Left ventricle myocardium inferior (tissue), 1 donor: ENCODE data around the gene NCF4. TPM values are rescaled to one million over a fixed set of nuclear protein-coding genes. Genes with fewer than 3 reads are reported as not detected.

Experiments
- DNase-seq: peaks from one replicate; pipeline ENCODE4 v3.0.0-alpha.2; 2020
- H3K27ac ChIP-seq: fragments of 200-600 bp; replicated peaks from 2 replicates; pipeline ENCODE4 v1.8.0; 2021
- H3K27me3 ChIP-seq: fragments of 200-600 bp; 2 replicates; pipeline ENCODE4 v1.8.0; 2021; ENCODE audit warnings: low read depth
- H3K36me3 ChIP-seq: fragments of 200-600 bp; 2 replicates; pipeline ENCODE4 v1.8.0; 2021
- H3K4me1 ChIP-seq: fragments of 200-600 bp; 2 replicates; pipeline ENCODE4 v1.8.0; 2021
- H3K4me3 ChIP-seq: fragments of 200-600 bp; 2 replicates; pipeline ENCODE4 v1.8.0; 2021; ENCODE audit warnings: mild to moderate bottlenecking, moderate library complexity
- H3K9me3 ChIP-seq: fragments of 200-600 bp; replicated peaks from 2 replicates; pipeline ENCODE4 v1.8.0; 2021
- CTCF ChIP-seq: fragments of 200-600 bp; IDR thresholded peaks from 2 replicates; pipeline ENCODE4 v1.8.0; 2021; ENCODE audit warnings: antibody characterized with exemption, mild to moderate bottlenecking, borderline replicate concordance
- intact Hi-C: fragments of 100-400 bp; cut with micrococcal nuclease; formaldehyde crosslinking; loops from one replicate; pipeline ENCODE4 v1.11.0; 2022
- total RNA-seq: library from RNA; stranded (reverse); fragmentation: NEBNext Ultra II Directional; extraction: Animal tissue kit (Norgen Biotek cat#: 25700); gene quantifications from one replicate; pipeline ENCODE4 v1.2.1, GENCODE V29; 2021
- donor health status: DM: no; HTN: yes; CAD: no; lungs with severe emphysema.

Gene NCF4
- total RNA-seq, 1 donor from 2014 or later: 5.5 TPM

- no peaks in the 10 kb centered on the region for H3K9me3 ChIP-seq
- no peaks in the 10 kb centered on the region for H3K36me3 ChIP-seq
- H3K4me1 ChIP-seq: no peaks in the 10 kb centered on the region
- no peak for TF ChIP-seq CTCF
- DNase-seq: no peak
- intact Hi-C loops: no loop called here
- H3K27ac ChIP-seq: no peak overlapping the region
- no peak overlapping the region for H3K4me3 ChIP-seq
- peaks cover 81% of the 10 kb centered on the region for H3K27me3 ChIP-seq
Measured at GRCh38 chr22:36830601-36831000, 30.2 kb upstream of the NCF4 start.

- H3K27me3 ChIP-seq: peaks cover 81% of the 10 kb centered on the region
- no peak overlapping the region for H3K4me3 ChIP-seq
- intact Hi-C loops: no loop called here
- no peaks in the 10 kb centered on the region for H3K36me3 ChIP-seq
- H3K9me3 ChIP-seq: no peaks in the 10 kb centered on the region
- no peak overlapping the region for H3K27ac ChIP-seq
- no peak for DNase-seq
- H3K4me1 ChIP-seq: no peaks in the 10 kb centered on the region
- TF ChIP-seq CTCF: no peak
Measured at GRCh38 chr22:36831206-36831605, 29.6 kb upstream of the NCF4 start.

DNA sequence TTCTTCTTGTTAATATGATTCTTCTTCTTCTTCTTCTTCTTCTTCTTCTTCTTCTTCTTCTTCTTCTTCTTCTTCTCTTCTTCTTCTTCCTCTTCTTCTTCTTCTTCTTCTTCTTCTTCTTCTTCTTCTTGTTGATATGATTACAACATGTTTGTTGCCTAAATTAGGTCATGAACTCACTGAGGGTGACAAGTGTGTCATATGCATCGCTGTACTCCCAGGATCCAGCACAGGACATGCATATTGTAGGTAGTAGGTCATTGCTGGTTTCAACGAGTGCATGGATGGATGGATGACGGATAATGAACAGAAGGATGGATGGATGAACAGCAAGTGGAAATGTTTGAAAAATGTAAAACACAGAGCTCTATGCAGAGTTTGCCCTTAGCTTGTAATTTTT lies 29.1 kb upstream of the NCF4 start:
- no peak for DNase-seq
- H3K9me3 ChIP-seq: no peaks in the 10 kb centered on the region
- H3K36me3 ChIP-seq: no peaks in the 10 kb centered on the region
- no peaks in the 10 kb centered on the region for H3K4me1 ChIP-seq
- H3K27me3 ChIP-seq: peaks cover 81% of the 10 kb centered on the region
- intact Hi-C loops: no loop called here
- TF ChIP-seq CTCF: no peak
- no peak overlapping the region for H3K4me3 ChIP-seq
- no peak overlapping the region for H3K27ac ChIP-seq

- no peak for TF ChIP-seq CTCF
- no peaks in the 10 kb centered on the region for H3K4me1 ChIP-seq
- H3K27ac ChIP-seq: no peak overlapping the region
- H3K9me3 ChIP-seq: no peaks in the 10 kb centered on the region
- no peak overlapping the region for H3K4me3 ChIP-seq
- peaks cover 76% of the 10 kb centered on the region for H3K27me3 ChIP-seq
- intact Hi-C loops: no loop called here
- H3K36me3 ChIP-seq: no peaks in the 10 kb centered on the region
- no peak for DNase-seq
Measured at GRCh38 chr22:36833073-36833472, 27.7 kb upstream of the NCF4 start.

GRCh38 chr22:36835903-36836302 lies 24.9 kb upstream of the NCF4 start:
- no peak overlapping the region for H3K27ac ChIP-seq
- no peak for TF ChIP-seq CTCF
- H3K36me3 ChIP-seq: no peaks in the 10 kb centered on the region
- no peaks in the 10 kb centered on the region for H3K4me1 ChIP-seq
- intact Hi-C loops: no loop called here
- DNase-seq: no peak
- H3K4me3 ChIP-seq: no peak overlapping the region
- no peaks in the 10 kb centered on the region for H3K9me3 ChIP-seq
- H3K27me3 ChIP-seq: peaks cover 80% of the 10 kb centered on the region
